ENCODE results near the gene SGK2.

DNA sequence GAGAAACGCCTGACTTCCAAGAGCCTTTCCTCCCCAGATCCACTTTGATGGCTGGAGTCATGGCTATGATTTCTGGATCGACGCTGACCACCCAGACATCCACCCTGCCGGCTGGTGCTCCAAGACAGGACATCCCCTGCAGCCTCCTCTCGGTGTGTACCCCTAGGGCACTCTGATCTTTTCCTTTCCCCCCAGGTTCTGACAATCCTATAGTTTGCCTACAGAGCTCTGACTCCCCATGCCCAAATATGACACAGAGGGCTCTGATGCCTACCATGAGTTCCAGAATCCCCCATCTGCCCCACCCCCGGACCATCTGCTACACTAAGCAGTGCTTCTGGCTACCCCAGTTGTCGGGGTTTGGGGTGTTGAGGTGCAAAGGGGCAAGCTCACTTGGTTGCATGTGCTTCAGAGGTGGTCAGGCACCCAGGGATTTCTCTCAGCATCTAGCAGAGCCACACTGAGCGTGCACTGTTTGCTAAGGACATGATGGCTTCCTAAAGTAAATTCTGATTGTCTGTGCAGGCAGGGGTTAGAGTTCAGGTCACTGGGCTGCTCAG, 24.0 kb upstream of the SGK2 start:
- no peak for TF ChIP-seq GATA2 (CRISPR knock-in tag; IDR thresholded peaks at IDR 0.05)
- TF ChIP-seq, protein P1, sequence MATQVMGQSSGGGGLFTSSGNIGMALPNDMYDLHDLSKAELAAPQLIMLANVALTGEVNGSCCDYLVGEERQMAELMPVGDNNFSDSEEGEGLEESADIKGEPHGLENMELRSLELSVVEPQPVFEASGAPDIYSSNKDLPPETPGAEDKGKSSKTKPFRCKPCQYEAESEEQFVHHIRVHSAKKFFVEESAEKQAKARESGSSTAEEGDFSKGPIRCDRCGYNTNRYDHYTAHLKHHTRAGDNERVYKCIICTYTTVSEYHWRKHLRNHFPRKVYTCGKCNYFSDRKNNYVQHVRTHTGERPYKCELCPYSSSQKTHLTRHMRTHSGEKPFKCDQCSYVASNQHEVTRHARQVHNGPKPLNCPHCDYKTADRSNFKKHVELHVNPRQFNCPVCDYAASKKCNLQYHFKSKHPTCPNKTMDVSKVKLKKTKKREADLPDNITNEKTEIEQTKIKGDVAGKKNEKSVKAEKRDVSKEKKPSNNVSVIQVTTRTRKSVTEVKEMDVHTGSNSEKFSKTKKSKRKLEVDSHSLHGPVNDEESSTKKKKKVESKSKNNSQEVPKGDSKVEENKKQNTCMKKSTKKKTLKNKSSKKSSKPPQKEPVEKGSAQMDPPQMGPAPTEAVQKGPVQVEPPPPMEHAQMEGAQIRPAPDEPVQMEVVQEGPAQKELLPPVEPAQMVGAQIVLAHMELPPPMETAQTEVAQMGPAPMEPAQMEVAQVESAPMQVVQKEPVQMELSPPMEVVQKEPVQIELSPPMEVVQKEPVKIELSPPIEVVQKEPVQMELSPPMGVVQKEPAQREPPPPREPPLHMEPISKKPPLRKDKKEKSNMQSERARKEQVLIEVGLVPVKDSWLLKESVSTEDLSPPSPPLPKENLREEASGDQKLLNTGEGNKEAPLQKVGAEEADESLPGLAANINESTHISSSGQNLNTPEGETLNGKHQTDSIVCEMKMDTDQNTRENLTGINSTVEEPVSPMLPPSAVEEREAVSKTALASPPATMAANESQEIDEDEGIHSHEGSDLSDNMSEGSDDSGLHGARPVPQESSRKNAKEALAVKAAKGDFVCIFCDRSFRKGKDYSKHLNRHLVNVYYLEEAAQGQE (IDR thresholded peaks at IDR 0.05; ENCODE audit: low read depth, low read length) = no peak
- TF ChIP-seq FOXJ3 (CRISPR knock-in tag; IDR thresholded peaks at IDR 0.05) = no peak
- TF ChIP-seq, protein P2, sequence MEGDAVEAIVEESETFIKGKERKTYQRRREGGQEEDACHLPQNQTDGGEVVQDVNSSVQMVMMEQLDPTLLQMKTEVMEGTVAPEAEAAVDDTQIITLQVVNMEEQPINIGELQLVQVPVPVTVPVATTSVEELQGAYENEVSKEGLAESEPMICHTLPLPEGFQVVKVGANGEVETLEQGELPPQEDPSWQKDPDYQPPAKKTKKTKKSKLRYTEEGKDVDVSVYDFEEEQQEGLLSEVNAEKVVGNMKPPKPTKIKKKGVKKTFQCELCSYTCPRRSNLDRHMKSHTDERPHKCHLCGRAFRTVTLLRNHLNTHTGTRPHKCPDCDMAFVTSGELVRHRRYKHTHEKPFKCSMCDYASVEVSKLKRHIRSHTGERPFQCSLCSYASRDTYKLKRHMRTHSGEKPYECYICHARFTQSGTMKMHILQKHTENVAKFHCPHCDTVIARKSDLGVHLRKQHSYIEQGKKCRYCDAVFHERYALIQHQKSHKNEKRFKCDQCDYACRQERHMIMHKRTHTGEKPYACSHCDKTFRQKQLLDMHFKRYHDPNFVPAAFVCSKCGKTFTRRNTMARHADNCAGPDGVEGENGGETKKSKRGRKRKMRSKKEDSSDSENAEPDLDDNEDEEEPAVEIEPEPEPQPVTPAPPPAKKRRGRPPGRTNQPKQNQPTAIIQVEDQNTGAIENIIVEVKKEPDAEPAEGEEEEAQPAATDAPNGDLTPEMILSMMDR (IDR thresholded peaks at IDR 0.05) = no peak
- no peak for TF ChIP-seq TAF1 (IDR thresholded peaks at IDR 0.05; ENCODE audit: borderline replicate concordance, low read depth, low read length)
- no peak for TF ChIP-seq RFX5 (IDR thresholded peaks at IDR 0.05; ENCODE audit: low read length)
- TF ChIP-seq RAD21 (IDR thresholded peaks at IDR 0.05; ENCODE audit: low read length) = no peak
- TF ChIP-seq EP300 (IDR thresholded peaks at IDR 0.05; ENCODE audit: borderline replicate concordance in 1 of 2, low read depth in 1 of 2, low read length in 1 of 2) = no peak
- TF ChIP-seq POLR2AphosphoS5 (IDR thresholded peaks at IDR 0.05; ENCODE audit: low read depth, low read length) = no peak
- TF ChIP-seq, protein P3, sequence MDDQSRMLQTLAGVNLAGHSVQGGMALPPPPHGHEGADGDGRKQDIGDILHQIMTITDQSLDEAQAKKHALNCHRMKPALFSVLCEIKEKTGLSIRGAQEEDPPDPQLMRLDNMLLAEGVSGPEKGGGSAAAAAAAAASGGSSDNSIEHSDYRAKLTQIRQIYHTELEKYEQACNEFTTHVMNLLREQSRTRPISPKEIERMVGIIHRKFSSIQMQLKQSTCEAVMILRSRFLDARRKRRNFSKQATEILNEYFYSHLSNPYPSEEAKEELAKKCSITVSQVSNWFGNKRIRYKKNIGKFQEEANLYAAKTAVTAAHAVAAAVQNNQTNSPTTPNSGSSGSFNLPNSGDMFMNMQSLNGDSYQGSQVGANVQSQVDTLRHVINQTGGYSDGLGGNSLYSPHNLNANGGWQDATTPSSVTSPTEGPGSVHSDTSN (IDR thresholded peaks at IDR 0.05) = no peak
- no peak for TF ChIP-seq MXI1 (IDR thresholded peaks at IDR 0.05; ENCODE audit: low read depth, low read length)
- no peak for TF ChIP-seq TCF12 (IDR thresholded peaks at IDR 0.05)
- TF ChIP-seq ELF1 (IDR thresholded peaks at IDR 0.05) = no peak
- TF ChIP-seq GABPA (IDR thresholded peaks at IDR 0.05; ENCODE audit: low read depth) = no peak
